AG09309 (cell line): Measurements from ENCODE around the gene ADGRG2.
"Not testable (repeated sequence)": the region's sequence is repeated elsewhere in the genome, so short reads cannot be mapped to it uniquely, and the experiment has no call there.

Experiments
- DNase-seq: peaks from one replicate; pipeline ENCODE4 v3.0.0-alpha.2; 2010; ENCODE audit warnings: low read depth
- H3K4me3 ChIP-seq: 2 replicates; pipeline ENCODE4 v1.5.1; 2011; ENCODE audit warnings: mild to moderate bottlenecking, low read depth, low read length, moderate library complexity; ENCODE audit not compliant: control insufficient read depth
- TF ChIP-seq, protein P1 (sequence below): IDR thresholded peaks from 2 replicates; pipeline ENCODE4 v1.5.1; 2011; ENCODE audit warnings: mild to moderate bottlenecking, low read depth, low read length, inconsistent platforms; ENCODE audit not compliant: insufficient read depth, control insufficient read depth; ENCODE audit errors: missing control alignments

ADGRG2 gene

DNA sequence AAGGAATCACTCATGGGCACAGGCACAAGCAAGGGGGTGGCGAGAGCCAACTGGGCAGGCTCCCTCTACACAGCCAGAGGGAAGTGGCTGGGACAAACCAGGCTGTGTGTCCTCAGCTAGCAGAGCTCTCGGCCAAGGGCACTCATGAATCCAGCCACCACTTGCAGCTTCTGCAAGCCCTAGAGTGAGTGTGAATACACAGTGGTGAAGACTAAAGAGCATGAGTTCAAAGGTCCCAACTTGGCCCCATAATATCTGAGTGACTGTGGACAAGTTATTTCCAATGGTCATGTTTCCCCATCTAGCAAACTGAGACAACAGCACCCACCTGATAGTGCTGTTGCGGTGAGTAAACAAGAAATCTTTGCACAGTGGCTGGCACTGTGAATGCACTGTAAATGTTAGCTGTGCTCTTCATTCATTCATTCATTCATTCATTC, 51.7 kb downstream of the ADGRG2 start:
- H3K4me3 ChIP-seq, result no peak overlapping the region
- TF ChIP-seq, protein P1, sequence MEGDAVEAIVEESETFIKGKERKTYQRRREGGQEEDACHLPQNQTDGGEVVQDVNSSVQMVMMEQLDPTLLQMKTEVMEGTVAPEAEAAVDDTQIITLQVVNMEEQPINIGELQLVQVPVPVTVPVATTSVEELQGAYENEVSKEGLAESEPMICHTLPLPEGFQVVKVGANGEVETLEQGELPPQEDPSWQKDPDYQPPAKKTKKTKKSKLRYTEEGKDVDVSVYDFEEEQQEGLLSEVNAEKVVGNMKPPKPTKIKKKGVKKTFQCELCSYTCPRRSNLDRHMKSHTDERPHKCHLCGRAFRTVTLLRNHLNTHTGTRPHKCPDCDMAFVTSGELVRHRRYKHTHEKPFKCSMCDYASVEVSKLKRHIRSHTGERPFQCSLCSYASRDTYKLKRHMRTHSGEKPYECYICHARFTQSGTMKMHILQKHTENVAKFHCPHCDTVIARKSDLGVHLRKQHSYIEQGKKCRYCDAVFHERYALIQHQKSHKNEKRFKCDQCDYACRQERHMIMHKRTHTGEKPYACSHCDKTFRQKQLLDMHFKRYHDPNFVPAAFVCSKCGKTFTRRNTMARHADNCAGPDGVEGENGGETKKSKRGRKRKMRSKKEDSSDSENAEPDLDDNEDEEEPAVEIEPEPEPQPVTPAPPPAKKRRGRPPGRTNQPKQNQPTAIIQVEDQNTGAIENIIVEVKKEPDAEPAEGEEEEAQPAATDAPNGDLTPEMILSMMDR, result no peak
- DNase-seq, result no peak

DNA sequence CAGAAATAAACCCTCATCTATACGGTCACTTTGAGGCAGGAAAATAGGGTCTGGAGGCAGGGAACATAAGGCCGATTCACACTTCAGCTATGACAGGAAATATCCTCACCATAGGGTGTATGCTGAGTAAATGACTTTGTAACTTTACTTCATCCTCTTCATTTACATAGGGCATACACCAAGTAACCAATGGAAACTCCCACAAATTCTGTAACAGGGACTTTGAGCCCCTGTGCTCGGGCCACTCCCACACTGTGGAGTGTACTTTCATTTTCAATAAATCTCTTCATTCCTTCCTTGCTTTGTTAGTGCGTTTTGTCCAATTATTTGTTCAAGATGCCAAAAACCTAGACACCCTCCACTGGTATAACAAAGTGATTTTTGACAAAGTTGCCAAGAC, 55.3 kb downstream of the ADGRG2 start:
- DNase-seq, H3K4me3 ChIP-seq: not testable (repeated sequence)

GRCh38 chrX:19065535-19065934, 56.7 kb downstream of the ADGRG2 start:
- TF ChIP-seq, protein P1, result no peak
- H3K4me3 ChIP-seq, result no peak overlapping the region
- DNase-seq, result no peak

DNA sequence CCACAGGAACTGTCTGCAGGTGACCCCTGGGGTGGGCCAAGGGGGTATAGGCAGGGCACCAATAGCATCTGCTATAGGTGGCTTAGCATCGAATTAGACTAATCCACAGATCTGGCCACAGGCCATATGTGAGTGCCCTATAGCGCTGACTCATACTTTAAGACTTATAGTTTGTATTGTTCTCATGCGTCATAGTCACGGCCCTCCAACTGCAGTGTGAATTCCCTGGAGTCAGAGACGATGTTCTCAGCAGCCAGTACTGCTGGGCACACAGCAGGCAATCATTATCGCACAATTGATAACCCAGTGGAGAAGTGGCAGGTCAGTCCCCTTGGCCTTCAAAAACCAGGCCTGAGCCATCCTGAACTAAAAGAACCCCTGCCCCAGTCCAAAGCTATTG, 58.1 kb downstream of the ADGRG2 start:
- no peak for DNase-seq
- no peak overlapping the region for H3K4me3 ChIP-seq
- TF ChIP-seq, protein P1, result no peak

DNA sequence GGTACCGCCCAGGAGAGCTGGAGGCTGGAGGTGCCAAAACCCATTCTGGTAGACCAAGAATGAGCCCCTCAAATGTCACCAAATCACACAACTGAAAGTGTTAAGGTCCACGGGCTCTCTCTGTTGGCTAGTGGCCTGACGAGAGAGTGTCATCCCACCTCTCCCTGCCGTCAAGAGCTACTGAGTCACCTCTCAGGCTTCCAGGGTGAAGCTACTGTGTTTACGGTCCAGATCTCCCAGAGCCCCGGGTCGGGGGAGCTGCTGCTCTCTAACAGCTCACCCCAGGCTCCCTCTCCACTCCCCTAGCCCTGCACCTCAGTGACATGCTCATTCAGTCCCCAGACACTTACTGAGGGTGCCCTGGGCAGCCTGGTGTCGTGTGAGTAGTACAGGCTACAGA, 59.2 kb downstream of the ADGRG2 start:
- no peak for DNase-seq
- TF ChIP-seq, protein P1, result no peak
- H3K4me3 ChIP-seq, result no peak overlapping the region

DNA sequence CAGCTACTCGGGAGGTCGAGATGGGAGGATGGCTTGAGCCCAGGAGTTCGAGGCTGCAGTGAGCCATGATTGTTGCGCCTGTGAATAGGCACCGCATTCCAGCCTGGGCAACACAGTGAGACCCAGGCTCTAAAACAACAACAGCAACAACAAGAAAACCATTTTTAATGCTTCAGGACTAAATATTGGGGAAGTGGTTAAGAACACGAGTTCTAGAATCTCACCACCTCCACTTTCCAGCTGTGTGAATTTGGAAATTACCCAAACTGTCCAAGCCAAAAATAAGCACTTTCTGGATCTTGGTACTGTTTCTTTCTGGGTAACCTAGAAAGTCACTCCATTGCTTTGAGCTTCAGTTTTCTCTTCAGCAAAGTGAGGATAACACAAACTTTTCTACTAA, 63.2 kb downstream of the ADGRG2 start:
- H3K4me3 ChIP-seq, result no peak overlapping the region
- TF ChIP-seq, protein P1, result no peak
- no peak for DNase-seq

GRCh38 chrX:19057856-19058255, 64.4 kb downstream of the ADGRG2 start:
- DNase-seq, result no peak
- no peak overlapping the region for H3K4me3 ChIP-seq
- TF ChIP-seq, protein P1, result no peak

GRCh38 chrX:19049110-19049509, 73.2 kb downstream of the ADGRG2 start:
- no peak for DNase-seq
- TF ChIP-seq, protein P1, result no peak
- H3K4me3 ChIP-seq, result no peak overlapping the region
